Activated naive CD4-positive, alpha-beta T cell treated with anti-CD3 and anti-CD28 coated beads, Interleukin-2, amount 10 ng/mL, durations not matched to agents 7 days and 5 days (primary cell): ENCODE measurements around the gene METTL5.

Source experiments
- CTCF ChIA-PET: fragments of 350-600 bp; sonication (Branson Sonifier 250); formaldehyde crosslinking; loops from one replicate; lab custom pipeline; 2021; ENCODE audit warnings: antibody characterized with exemption; lab: Charles Lee
- DNase-seq: peaks from one replicate; pipeline ENCODE4 v3.0.0-alpha.2; 2020
- H3K27ac Mint-ChIP-seq: one replicate; pipeline ENCODE4 v1.8.0; 2021; ENCODE audit warnings: mild to moderate bottlenecking, moderate library complexity, mixed read lengths
- H3K27me3 Mint-ChIP-seq: one replicate; pipeline ENCODE4 v1.8.0; 2021; ENCODE audit warnings: mild to moderate bottlenecking, mixed read lengths
- H3K36me3 Mint-ChIP-seq: one replicate; pipeline ENCODE4 v1.8.0; 2021; ENCODE audit warnings: mixed read lengths
- H3K4me1 Mint-ChIP-seq: one replicate; pipeline ENCODE4 v1.8.0; 2021; ENCODE audit warnings: mixed read lengths
- H3K4me3 Mint-ChIP-seq: one replicate; pipeline ENCODE4 v1.8.0; 2021; ENCODE audit warnings: mild to moderate bottlenecking, moderate library complexity, mixed read lengths
- H3K9me3 Mint-ChIP-seq: one replicate; pipeline ENCODE4 v1.8.0; 2021; ENCODE audit warnings: mixed read lengths

METTL5 gene

GRCh38 chr2:169790581-169790980 lies 34.1 kb downstream of the METTL5 start:
- Mint-ChIP-seq H3K9me3 (no peaks in the 10 kb centered on the region), H3K4me3 (no peak overlapping the region), H3K36me3 (no peaks in the 10 kb centered on the region), H3K4me1 (peaks cover 5% of the 10 kb centered on the region), H3K27ac (no peak overlapping the region), H3K27me3 (peaks cover 38% of the 10 kb centered on the region)
- CTCF ChIA-PET, result interaction anchor here (0.6 to 1.8 kb wide), 4 partner anchors 22 to 1107 kb away, joined by 3 to 4 read pairs (median 3); no protein-coding TSS in a partner anchor
- DNase-seq, result no peak

DNA sequence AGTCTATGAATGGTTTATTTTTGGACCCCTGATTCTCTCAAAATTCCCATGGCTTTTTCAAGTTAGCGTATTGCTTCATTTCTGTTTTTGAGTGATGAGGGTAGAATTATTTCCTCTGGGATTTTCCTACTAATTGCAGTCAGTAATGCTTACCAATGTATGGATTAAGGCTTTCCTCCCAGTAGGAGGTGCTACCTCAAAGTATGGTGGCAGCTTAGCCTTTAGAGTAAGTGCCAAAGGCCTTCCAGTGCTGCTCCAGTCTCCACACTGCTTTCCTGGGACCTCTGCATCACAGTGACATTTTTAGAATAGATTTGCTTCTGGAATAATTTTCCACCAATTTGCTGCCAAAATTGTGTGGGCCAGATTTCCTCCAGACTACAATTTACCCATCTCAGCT lies 42.2 kb downstream of the METTL5 start:
- no peak overlapping the region for H3K4me3 Mint-ChIP-seq
- no peak for DNase-seq
- H3K4me1 Mint-ChIP-seq, result no peaks in the 10 kb centered on the region
- no peak overlapping the region for H3K27ac Mint-ChIP-seq
- H3K27me3 Mint-ChIP-seq, result peaks cover 7% of the 10 kb centered on the region
- H3K36me3 Mint-ChIP-seq, result no peaks in the 10 kb centered on the region
- no peaks in the 10 kb centered on the region for H3K9me3 Mint-ChIP-seq
- CTCF ChIA-PET, result interaction anchor here (0.6 kb wide), 1 partner anchor 42 kb away, joined by 3 read pairs; the partner anchor contains the start of gene METTL5

GRCh38 chr2:169781249-169782013 lies 43.3 kb downstream of the METTL5 start:
- H3K9me3 Mint-ChIP-seq, result no peaks in the 10 kb centered on the region
- H3K36me3 Mint-ChIP-seq, result no peaks in the 10 kb centered on the region
- H3K27me3 Mint-ChIP-seq, result peaks cover 7% of the 10 kb centered on the region
- DNase-seq, result no peak
- no peak overlapping the region for H3K4me3 Mint-ChIP-seq
- no peaks in the 10 kb centered on the region for H3K4me1 Mint-ChIP-seq
- H3K27ac Mint-ChIP-seq, result no peak overlapping the region
- CTCF ChIA-PET, result no interaction called here

GRCh38 chr2:169778446-169778845 lies 46.3 kb downstream of the METTL5 start:
- no peak overlapping the region for H3K27ac Mint-ChIP-seq
- CTCF ChIA-PET, result no interaction called here
- H3K27me3 Mint-ChIP-seq, result peaks cover 7% of the 10 kb centered on the region
- H3K9me3 Mint-ChIP-seq, result no peaks in the 10 kb centered on the region
- H3K4me3 Mint-ChIP-seq, result no peak overlapping the region
- DNase-seq, result no peak
- no peaks in the 10 kb centered on the region for H3K4me1 Mint-ChIP-seq
- H3K36me3 Mint-ChIP-seq, result no peaks in the 10 kb centered on the region

- Mint-ChIP-seq H3K4me3 (no peak overlapping the region), H3K27me3 (peaks cover 7% of the 10 kb centered on the region), H3K9me3 (no peaks in the 10 kb centered on the region), H3K36me3 (no peaks in the 10 kb centered on the region), H3K27ac (no peak overlapping the region), H3K4me1 (no peaks in the 10 kb centered on the region)
- CTCF ChIA-PET, result no interaction called here
- no peak for DNase-seq
These were observed 48.4 kb downstream of the METTL5 start for GRCh38 chr2:169776252-169776761.

GRCh38 chr2:169775765-169776164 lies 48.9 kb downstream of the METTL5 start:
- no peak overlapping the region for H3K27ac Mint-ChIP-seq
- H3K36me3 Mint-ChIP-seq, result no peaks in the 10 kb centered on the region
- CTCF ChIA-PET, result no interaction called here
- H3K4me3 Mint-ChIP-seq, result no peak overlapping the region
- DNase-seq, result no peak
- no peaks in the 10 kb centered on the region for H3K9me3 Mint-ChIP-seq
- peaks cover 7% of the 10 kb centered on the region for H3K27me3 Mint-ChIP-seq
- H3K4me1 Mint-ChIP-seq, result no peaks in the 10 kb centered on the region

GRCh38 chr2:169775354-169775753 lies 49.4 kb downstream of the METTL5 start:
- no peak overlapping the region for H3K4me3 Mint-ChIP-seq
- H3K9me3 Mint-ChIP-seq, result no peaks in the 10 kb centered on the region
- no peaks in the 10 kb centered on the region for H3K4me1 Mint-ChIP-seq
- DNase-seq, result no peak
- no peaks in the 10 kb centered on the region for H3K36me3 Mint-ChIP-seq
- CTCF ChIA-PET, result no interaction called here
- peaks cover 7% of the 10 kb centered on the region for H3K27me3 Mint-ChIP-seq
- H3K27ac Mint-ChIP-seq, result no peak overlapping the region

- CTCF ChIA-PET, result interaction anchor here (1.1 kb wide), 1 partner anchor 16 kb away, joined by 5 read pairs; no protein-coding TSS in a partner anchor
- Mint-ChIP-seq H3K4me1 (peaks cover 8% of the 10 kb centered on the region), H3K36me3 (no peaks in the 10 kb centered on the region), H3K27ac (no peak overlapping the region), H3K4me3 (no peak overlapping the region), H3K27me3 (peaks cover 14% of the 10 kb centered on the region), H3K9me3 (no peaks in the 10 kb centered on the region)
- DNase-seq, result no peak
These were observed 52.1 kb downstream of the METTL5 start for GRCh38 chr2:169772651-169773050.

DNA sequence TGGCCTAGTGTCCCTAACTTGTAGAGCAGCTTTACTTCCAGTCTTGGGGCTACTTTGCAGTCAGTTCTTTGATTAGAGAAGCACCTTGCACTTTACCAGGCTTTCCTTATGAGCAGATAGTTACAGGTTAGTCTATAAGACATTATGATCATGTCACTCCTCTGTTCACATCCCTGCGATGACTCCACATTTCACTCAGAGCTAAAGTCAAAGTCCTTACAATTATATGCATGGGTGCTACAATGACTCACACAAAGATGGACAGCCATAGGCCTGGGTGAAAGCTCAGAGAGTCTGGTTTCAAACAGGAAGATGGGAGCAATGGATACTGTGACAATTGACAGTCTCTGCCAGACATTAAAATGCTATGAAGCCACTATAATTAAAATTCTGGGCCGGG lies 53.1 kb downstream of the METTL5 start:
- H3K36me3 Mint-ChIP-seq, result no peaks in the 10 kb centered on the region
- no peak for DNase-seq
- H3K9me3 Mint-ChIP-seq, result no peaks in the 10 kb centered on the region
- H3K27ac Mint-ChIP-seq, result no peak overlapping the region
- no peak overlapping the region for H3K4me3 Mint-ChIP-seq
- H3K4me1 Mint-ChIP-seq, result peaks cover 18% of the 10 kb centered on the region
- CTCF ChIA-PET, result no interaction called here
- peaks cover 24% of the 10 kb centered on the region for H3K27me3 Mint-ChIP-seq

- Mint-ChIP-seq H3K4me1 (peaks cover 23% of the 10 kb centered on the region), H3K27ac (no peak overlapping the region), H3K27me3 (peaks cover 24% of the 10 kb centered on the region), H3K36me3 (no peaks in the 10 kb centered on the region), H3K9me3 (no peaks in the 10 kb centered on the region), H3K4me3 (no peak overlapping the region)
- DNase-seq, result no peak
- CTCF ChIA-PET, result interaction anchor here (0.9 kb wide), 1 partner anchor 10 kb away, joined by 3 read pairs; no protein-coding TSS in a partner anchor
These were observed 53.7 kb downstream of the METTL5 start for GRCh38 chr2:169771021-169771420.

DNA sequence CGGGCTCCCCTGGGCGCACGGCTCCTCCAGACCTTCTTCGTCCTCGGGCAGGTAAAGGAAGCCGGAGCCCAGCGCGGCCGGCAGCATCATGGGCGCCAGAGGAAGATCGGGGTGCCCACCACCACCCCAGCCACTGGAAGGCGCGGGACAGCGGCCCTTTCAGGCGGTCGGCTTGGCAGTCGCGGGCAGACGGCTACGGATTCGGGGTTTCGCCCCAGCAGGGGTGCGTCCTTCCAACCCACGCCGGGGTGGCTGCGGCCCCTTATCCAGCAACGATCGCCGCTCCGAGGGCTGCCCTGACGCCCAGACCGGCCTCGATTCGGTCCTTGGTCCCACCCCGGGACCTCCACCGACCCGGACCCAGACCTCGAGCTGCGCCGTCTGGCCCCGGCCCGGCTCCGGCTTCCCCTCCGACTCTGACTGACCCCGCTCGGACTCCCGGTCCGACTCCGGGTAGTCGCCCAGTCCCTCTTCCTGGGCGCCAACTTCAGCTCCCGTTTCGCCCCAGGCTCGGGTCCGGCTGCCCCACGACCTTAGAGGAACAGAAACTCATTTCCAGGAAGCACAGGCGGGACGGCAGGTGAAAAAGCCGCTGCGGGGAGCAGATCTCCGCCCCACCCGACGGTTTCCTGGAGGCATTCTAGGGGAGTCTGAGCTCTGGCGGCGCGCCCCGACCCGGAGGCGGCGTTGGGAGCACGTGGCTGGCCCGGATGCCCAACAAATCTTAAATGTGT lies 56.3 kb downstream of the METTL5 start:
- no peak overlapping the region for H3K27ac Mint-ChIP-seq
- H3K9me3 Mint-ChIP-seq, result no peaks in the 10 kb centered on the region
- H3K4me3 Mint-ChIP-seq, result peak overlapping the region; percentile 68
- H3K4me1 Mint-ChIP-seq, result peaks cover 23% of the 10 kb centered on the region
- H3K27me3 Mint-ChIP-seq, result peaks cover 24% of the 10 kb centered on the region
- no peaks in the 10 kb centered on the region for H3K36me3 Mint-ChIP-seq
- CTCF ChIA-PET, result interaction anchor here (0.7 to 1.7 kb wide), 3 partner anchors 9 to 22 kb away, joined by 3 to 4 read pairs (median 3); no protein-coding TSS in a partner anchor
- peak; percentile 65 for DNase-seq

GRCh38 chr2:169767243-169767888 lies 57.3 kb downstream of the METTL5 start:
- H3K4me3 Mint-ChIP-seq, result peak overlapping the region; percentile 12
- H3K27me3 Mint-ChIP-seq, result peaks cover 24% of the 10 kb centered on the region
- H3K36me3 Mint-ChIP-seq, result no peaks in the 10 kb centered on the region
- CTCF ChIA-PET, result interaction anchor here (0.7 to 1.7 kb wide), 3 partner anchors 10 to 23 kb away, joined by 3 to 4 read pairs (median 3); no protein-coding TSS in a partner anchor
- peak overlapping the region; percentile 42 for H3K27ac Mint-ChIP-seq
- DNase-seq, result peak; percentile 72
- H3K4me1 Mint-ChIP-seq, result peaks cover 24% of the 10 kb centered on the region
- no peaks in the 10 kb centered on the region for H3K9me3 Mint-ChIP-seq

GRCh38 chr2:169765523-169765922 lies 59.2 kb downstream of the METTL5 start:
- CTCF ChIA-PET, result interaction anchor here (0.8 to 1.0 kb wide), 2 partner anchors 314 to 316 kb away, joined by 3 read pairs; no protein-coding TSS in a partner anchor
- peaks cover 24% of the 10 kb centered on the region for H3K27me3 Mint-ChIP-seq

GRCh38 chr2:169761970-169762292 lies 62.8 kb downstream of the METTL5 start:
- no peaks in the 10 kb centered on the region for H3K9me3 Mint-ChIP-seq
- CTCF ChIA-PET, result interaction anchor here (1.2 kb wide), 1 partner anchor 9 kb away, joined by 3 read pairs; no protein-coding TSS in a partner anchor
- no peak overlapping the region for H3K4me3 Mint-ChIP-seq
- H3K27me3 Mint-ChIP-seq, result peaks cover 3% of the 10 kb centered on the region
- H3K4me1 Mint-ChIP-seq, result peaks cover 27% of the 10 kb centered on the region
- H3K36me3 Mint-ChIP-seq, result no peaks in the 10 kb centered on the region
- no peak for DNase-seq
- H3K27ac Mint-ChIP-seq, result no peak overlapping the region

More at GRCh38 chr2:169765523-169765922, 59.2 kb downstream of the METTL5 start:
- Mint-ChIP-seq H3K4me3 (no peak overlapping the region), H3K9me3 (no peaks in the 10 kb centered on the region), H3K27ac (no peak overlapping the region), H3K36me3 (no peaks in the 10 kb centered on the region), H3K4me1 (peaks cover 36% of the 10 kb centered on the region)
- no peak for DNase-seq
